Islet precursor cell (in vitro differentiated cells): ENCODE measurements around the gene JAK1.
A peak's percentile ranks its signal among the peaks of the same experiment; 100 is the strongest.

Source experiments
- DNase-seq: peaks from one replicate; pipeline ENCODE4 v3.0.0-alpha.2; 2018

The JAK1 gene

DNA sequence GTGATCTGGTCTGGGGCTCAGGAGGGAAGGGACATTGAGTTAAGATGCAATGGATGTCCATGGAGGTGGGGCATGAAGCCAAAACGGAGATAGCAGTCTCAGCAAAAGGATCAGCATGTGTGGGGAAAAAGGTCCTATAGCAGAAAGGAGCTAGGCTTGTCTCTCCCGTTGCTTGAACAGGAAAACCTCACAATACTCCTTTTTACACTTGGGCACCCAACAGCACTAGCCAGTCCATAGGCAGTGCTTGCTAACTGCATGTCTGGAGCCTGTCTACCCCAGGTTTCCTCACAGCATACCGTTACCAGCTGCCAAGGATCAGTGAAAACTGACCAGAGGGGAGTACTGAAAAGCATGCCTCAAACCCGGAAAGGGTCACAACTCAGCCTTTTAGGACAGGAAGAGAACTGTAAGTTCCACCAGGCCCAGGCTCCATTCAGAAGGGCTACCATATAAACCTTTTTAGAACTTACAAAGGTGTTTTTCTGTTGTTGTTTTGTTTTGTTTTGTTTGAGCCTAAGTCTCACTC, 78.6 kb downstream of the JAK1 start:
- no peak for DNase-seq

DNA sequence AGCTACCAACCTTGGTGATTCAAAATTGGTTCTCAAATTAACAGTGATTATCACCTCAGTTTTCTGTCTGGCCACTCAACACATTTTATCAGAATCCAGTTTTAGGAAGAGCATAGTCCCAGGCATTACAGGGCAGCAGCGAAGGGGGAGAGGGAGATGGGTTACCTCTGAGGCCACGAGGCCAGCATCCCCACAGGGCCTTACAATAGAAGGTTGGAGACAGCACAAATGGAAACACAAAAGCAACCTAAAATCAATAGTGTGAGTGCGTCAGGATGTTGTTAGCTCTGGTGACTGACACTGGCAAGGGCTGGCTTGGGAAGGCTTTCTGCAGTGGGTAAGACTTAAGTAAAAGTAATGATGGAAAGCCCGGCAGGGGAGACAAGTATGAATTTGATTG, 79.5 kb downstream of the JAK1 start:
- DNase-seq = no peak

DNA sequence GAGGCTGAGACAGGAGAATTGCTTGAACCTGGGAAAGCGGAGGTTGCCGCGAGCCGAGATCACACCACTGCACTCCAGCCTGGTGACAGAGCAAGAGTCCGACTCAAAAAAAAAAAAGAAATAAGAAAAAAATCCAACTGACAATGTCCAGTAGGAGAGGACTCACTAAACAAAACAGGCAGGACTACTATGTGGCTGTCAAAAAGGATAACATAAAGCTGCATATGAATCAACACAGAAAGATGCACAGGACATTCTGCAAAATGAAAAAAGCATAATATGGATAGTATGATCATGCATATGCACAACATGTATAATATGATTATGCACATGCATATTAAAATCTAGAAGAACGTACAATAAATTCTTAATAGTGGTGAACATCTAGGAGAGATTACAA, 80.7 kb downstream of the JAK1 start:
- no peak for DNase-seq

DNA sequence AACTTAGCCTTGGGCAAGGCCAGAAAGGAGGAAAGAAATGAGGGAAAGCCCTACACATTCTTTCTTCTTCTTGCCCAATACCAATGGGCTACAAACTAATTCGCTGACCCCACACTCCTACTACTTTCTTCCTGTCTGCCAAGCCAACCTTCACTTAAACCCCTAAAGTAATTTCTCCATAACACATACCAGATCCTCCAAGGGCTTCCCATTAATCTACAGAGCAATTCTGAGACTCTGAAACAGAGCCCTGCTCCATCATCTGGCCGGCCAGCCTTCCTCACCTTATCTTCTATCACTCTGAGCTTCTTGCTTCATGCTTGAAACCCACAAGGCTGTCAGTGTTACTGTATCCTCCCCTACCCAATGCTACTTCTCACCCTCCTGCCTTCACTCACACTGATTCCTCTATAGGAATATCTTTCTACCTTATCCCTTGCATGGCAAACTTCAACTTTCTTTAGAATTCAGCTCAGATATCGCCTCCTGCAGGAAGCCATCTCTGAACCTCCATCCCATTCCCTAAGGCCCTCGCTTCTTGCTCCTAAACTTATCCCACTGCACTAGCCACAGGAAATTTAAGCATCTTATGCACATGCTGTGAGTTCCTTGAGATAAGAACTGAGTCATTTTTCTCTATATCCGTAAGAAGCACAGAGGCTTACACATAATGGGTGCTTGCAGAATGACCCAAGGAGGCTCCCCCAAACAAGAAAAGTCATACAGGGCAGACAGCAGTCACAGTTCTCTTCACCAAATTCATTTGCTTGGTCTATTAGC, 81.9 kb downstream of the JAK1 start:
- DNase-seq = no peak

DNA sequence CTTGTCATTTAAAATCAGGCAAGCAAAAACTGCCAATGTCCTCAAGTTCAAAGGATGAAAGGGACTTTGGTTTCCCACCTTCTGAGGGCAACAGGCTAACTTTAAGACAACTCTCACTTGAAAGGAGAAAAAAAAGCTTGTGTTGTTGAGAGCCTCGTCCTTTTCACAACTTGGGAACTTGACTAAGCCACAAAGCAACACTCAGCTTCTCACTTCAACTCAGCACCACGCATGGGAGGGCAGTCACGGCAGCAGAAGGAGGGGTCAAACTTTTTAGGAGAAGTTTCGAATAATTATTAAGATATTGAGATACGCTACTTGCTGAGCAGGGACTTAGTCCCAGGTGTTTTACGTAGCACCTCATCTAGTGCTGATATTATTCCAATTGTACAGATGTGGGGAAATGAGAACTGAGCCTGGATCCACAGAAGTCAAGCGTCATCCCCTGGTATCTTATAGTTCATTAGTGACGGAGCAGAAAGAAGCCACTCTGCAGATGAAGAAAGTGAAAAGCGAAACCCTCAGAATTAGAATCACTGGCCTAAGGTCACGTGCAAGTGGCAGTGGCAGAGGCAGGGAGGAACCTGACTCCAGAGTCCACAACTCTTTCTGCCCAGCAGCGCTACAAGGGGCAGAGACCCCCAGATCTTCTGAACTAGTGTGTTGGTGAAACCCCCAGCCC, 83.6 kb downstream of the JAK1 start:
- DNase-seq = no peak

DNA sequence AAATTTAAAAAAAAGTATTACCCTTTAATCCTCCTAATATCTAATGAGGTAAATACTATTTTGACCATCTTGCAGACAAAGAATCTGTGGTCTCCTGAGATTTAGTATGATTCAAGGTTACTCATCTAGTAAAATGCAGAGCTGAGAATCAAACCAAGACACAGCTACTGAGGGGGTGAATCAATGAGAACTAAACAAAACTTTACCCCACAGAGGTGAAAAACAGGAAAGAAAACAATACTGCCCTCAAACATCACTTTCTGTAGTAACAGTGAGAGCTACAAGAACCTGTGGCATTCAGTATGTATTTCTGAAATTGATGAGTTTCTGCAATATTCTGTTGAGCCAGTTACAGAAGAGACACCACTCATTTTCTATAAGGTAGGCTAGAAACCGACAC, 85.1 kb downstream of the JAK1 start:
- no peak for DNase-seq

DNA sequence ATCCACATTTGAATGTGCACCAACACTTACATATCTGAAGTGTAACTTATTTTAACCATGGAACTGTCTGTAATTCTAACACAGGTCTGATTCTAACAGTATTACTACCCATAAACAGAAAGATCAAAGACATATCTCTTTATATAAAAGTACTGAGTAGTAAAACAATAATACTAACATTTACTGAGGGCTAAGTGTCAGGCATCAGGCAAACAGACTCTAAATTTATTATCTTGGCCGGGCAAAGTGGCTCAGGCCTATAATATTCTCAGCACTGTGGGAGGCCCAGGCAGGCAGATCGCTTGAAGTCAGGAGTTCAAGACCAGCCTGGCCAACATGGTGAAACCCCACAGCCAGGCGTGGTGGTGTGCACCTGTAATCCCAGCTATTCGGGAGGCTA, 85.9 kb downstream of the JAK1 start:
- no peak for DNase-seq

DNA sequence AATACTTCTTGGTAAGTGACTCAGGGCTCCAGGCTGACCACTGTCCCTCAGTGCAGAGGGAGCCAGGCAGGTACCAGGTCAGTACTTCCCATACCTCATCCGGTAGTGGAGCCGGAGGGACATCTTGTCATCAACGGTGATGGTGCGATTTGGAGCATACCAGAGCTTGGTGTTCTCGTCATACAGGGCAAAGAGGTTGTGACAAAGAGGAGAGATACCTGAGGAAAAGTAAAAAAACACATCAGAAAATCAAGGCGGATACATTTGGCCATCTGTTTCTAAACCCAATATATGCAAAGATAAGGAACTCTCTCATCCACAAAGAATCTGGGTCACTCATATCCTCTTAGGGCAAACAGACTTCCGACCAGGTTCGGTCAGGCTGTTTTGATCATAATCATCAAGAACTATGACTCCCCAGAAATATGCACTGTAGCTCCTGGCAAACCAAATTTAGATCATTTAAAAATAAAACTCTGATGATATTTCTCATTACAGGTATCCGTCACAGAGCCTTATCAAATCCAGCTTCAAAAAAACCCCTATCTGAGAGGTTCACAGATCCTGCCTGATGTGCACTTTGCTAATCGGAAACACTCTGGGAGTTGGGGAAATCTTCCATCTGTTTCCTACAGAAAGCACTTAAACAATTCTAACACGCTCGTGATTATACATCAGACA, 87.3 kb downstream of the JAK1 start:
- no peak for DNase-seq

DNA sequence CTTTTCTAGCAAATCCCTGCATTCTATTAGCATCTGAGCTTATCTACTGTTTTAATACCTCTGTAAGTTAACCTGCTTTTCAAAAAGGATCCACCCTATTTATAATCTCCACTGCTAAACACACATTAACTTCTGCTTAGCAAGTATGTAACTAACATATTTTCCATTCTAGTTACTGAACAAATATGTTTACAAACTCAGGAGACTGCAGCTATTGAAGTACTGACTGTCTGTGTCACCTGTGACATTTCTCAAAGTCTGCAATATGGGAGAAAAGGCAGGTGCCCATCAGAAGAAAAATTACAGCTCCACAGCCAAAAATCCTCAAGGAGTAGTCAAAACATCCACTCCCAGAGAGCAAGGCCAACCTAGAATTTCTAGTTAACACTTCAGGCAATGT, 88.3 kb downstream of the JAK1 start:
- no peak for DNase-seq

DNA sequence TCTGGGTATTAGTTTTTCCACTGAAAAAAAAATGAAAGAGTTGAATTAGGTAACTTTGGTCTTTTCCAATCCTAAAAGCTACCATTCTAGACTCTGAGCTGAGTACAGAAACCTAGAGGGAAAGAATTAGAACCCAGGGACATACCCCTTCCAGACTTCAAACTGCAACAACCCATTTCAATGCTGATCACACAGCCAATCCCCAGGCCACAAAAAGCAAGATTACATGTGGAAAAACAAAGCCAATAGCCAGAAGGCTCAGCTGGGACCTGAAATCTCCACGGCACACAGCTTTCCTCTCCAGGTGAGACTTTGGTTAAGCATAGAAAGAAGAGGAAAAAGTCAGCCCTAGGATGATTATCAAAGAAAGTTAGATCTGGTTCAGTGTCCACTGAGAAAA, 88.8 kb downstream of the JAK1 start:
- DNase-seq = no peak

DNA sequence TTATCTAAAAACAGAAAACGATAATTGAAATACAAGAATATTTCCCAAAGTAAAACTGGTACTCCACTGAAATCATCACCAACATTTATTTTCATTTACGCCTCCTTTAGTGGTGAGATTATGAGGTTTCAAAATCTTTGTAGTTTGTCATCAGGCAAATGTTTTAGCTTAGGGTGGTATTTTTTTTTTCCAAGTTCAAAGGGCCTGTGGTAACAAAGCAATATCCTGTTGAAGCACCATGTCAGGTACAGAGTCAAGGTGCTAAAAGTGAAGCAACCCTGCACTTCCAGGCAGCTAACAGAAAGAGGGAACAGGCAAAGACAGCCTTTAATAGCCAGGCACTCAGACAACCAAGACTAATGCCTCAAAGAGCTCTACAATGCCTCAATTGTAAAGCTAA, 89.2 kb downstream of the JAK1 start:
- DNase-seq = no peak

DNA sequence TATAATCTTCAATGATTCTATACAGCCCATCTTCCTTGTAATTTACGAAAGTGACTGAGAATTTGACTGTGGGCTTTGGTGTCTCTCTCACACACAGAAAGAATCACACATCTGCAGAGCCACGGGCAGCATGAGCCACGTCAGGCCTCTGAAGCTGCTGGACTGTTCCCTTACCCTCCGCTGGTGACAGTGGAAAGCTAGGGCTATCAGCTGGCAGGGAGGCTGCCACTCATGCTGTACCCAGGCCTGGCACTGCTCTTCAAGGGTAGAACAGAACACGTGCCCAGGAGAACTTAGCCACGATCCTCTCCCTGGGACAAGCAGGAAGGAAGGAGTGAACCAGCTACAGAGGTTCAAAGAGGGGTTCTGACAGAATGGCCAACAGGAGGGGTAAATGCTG, 90.7 kb downstream of the JAK1 start:
- DNase-seq = no peak

DNA sequence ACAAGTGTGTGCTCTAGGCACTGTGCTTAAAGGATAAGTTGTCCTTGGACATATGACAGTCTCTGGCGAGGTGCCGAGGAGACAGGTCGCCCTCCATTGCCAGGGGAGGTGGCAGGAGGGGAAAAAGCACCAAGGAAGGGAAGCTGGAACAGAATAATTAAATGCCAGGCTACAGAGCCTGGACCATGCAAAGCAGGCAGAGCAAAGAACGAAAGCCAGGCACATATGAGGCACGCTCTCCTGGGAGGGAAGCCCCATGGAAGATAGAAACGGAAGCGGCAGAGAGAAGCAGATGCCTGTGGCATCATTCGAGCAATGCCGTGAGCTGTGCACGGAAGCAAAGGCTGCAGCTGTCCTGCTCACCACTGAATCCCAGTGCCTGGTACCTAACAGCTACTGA, 91.2 kb downstream of the JAK1 start:
- DNase-seq = no peak

DNA sequence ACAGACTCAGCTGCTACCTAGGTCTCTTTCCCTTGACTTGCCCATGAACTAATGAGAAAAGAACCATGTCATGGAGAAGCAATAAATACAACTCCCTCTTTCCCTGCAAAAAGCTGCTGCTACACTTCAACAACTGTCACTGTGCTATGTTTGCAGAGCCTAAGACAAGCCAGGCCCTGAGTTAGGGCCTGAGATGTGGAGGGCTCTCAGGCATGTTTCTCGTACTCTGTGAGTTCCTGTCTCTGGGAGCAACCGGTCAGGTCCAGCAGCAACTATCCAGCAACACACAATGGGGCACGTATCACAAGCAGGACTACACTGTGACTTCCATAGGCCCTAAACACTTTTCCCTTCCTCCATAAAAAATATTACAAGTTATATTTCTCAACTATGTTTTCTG, 91.7 kb downstream of the JAK1 start:
- no peak for DNase-seq

DNA sequence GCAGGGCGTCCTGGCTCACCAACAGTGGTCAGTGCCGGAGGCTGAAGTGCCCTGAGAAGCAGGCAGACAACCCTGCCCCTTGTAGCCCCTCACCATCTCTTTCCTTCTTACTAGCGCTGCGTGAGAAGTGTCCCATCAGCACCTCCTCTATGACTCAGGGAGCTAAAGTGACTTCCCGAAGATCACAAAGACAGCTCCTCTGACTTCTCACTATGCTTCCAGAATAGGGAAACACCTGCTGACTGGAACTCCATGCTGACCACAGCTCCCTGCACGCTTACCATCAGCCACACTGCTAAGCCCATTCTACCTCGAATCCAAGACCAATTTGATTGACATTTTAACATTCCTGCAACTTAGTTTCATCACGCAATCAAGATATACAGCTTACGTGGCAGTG, 92.8 kb downstream of the JAK1 start:
- DNase-seq = no peak

DNA sequence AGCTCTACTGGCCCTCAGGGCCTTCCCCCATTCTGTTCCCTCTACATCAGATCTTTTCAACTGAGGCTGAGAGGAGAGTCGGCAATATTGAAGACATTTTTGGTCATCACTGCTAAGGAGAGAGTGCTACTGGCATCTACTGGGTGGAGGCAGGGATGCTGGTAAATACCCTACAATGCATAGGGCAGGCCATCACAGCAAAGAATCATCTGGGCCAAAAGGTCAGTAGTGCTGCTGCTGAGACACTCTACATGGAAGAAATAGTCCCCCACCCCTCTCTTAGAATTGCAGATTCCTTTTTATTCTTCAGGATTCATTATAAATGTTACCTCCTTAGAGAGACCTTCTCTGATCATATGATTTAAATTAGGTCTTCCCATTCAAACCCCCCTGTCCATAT, 94.3 kb downstream of the JAK1 start:
- DNase-seq = no peak

DNA sequence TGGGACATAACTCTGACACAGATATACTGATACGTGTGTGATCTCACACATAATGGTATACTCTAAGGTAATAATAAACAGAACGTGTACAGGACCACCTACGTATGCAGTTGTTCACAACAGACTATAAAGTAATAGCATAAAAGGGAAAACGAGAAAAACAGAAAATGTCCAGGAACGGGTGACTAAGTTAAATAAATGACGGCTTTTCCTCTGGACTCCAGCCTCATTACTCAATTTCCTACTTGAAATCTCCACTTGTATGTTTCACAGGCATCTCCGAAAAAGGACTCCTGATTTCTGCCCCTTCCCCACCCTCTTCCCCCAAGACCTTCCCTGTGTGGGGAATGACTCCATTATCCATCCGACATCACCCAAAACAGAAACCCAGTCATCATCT, 95.1 kb downstream of the JAK1 start:
- DNase-seq = no peak

DNA sequence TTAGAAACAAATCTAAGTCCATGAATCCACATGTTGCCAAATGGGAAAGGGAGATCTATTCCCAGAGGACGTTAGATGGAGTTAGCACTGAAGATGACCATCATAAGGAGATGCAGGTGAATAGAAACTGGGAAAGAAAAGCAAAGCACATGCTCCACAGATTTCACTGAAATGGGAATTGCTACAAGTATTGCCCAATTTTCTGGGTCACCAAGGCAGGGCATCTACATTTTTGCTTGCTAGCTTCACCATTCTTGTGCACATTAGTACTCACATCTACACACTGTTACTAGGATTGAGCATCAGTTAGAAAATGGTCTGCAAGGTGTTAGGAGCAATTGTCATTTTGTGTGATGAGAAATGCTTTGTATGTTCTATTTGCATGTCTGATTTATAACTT, 99.1 kb downstream of the JAK1 start:
- no peak for DNase-seq

DNA sequence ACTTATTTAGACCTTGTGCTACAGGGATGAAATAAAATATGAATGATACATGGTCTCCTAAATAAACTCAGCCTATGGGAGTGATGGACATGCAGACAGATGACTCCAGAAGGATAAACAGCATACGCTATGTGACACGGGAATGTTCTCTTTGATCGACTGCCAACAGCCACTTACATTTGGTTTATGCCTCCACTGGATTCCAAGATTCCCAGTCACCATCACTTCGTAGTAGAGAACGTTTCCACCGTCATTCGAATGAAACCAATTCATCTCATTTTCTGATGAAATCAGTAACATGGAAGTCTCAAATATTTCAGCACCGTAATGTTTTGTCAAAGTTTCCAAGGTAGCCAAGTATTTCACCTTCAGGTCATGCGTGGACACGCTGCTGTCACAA, 99.7 kb downstream of the JAK1 start:
- DNase-seq = no peak

DNA sequence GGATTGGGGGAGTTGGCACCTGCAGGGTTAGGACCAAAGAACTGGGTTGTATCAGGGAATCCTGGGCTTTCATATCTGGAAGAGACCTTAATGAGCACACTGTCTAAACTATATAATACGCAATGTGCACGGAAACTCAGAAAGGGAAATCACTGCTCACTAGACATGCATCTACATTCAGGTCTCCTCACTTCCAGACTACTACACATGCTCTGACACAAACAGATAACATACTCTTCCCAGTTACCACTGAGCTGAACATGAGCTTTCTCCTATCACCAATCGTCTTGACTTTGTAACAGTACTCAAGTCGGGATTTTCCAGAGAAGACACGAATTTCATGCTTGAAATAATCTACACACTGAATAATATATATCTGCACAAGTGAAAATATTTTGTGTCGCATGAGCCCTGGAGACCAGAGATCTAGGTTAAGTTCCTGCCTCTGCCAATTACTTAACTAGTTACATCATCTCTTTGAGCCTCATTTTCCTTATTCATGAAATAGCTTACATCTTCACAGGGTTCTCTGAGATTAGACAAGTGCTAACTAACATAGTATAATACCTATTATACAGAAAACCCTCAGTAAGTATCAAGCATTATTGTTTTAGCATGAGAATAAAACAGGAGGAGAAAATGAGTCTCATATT, 101.1 kb downstream of the JAK1 start:
- no peak for DNase-seq

DNA sequence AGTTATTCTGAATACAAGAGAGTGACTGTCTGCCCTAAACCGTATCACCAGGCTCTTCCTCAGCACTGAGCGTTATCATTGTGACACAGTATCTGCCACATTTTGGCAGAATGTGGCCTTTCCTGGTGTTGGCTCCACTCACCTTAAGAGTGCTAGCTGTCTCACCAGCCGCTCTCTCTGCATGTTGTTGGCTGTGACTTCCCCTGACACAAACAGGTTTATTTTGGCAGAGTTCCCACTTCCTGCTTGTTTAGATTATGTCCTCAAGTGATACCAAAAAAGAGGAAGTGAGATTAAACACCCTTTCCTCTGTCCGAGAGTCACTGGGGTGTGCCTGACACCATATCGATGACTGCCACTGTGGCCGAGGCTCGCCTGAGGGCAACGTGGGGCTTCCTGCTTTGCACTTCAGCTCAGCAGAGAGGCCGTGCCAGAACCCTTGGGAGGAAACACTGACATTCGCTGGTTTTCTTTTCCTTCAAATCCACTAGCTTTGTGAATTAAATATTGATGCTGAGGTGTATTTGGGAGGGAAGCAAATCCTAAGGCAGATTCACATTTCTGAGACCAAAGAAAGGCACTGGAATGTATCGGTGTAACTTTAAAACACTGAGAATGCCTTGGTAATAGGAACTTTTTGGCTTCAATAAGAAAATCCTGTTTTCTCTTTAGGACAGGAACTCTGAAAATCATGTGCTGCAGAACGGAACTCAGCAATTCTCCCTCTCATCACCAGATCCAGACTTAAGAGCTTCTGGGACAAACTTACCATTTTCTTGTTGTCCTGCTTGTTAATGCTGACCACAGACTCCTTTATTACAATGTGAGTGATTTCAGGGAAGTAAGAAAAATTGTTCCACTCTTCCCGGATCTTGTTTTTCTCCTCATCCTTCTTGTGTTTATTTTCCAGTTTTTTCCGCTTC, 102.1 kb downstream of the JAK1 start:
- DNase-seq = peak; percentile 47

DNA sequence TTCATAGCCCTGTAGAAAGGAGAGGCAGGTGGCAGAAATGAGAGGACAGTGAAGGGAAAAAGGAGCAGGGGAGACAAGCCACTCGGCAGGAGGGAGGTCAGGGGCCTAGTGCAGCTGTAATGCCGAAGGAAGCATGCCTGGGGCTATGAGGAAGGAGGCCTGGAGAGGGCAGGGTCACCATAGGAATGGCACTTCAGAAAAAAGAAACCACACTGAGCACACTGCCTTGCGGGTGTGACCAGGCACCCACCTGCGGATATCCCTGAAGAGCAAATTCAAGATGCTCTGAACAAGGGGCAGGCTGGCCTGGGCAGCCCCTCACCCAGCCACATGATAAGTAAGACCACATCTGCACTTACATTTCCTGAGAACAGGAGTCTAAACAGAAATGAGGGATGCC, 104.7 kb downstream of the JAK1 start:
- peak; percentile 87 for DNase-seq
